Ovary (tissue), 10 donors: ENCODE results near the gene SPRR2E. TPM values are rescaled to one million over a fixed set of nuclear protein-coding genes. Genes with fewer than 3 reads are reported as not detected.

Source experiments
- DNase-seq, 5 donors: peaks; one replicate each; pipeline ENCODE4 v3.0.0-alpha.2; 2019 to 2020
- H3K27ac ChIP-seq, 2 donors: fragments of 200-600 bp; one replicate each; pipeline versions ENCODE4 v1.5.1 to v1.8.0; 2019 to 2022
- H3K27me3 ChIP-seq: fragments of 200-600 bp; one replicate; pipeline ENCODE4 v1.8.0; 2022
- H3K36me3 ChIP-seq: fragments of 200-600 bp; sonication (generic); one replicate; pipeline ENCODE4 v1.5.1; 2019
- H3K4me1 ChIP-seq: one replicate; pipeline ENCODE4 v1.8.1; 2013; ENCODE audit warnings: mild to moderate bottlenecking, moderate library complexity; ENCODE audit not compliant: insufficient read depth
- H3K4me3 ChIP-seq: fragments of 200-600 bp; sonication (generic); one replicate; pipeline ENCODE4 v1.5.1; 2017
- H3K9me3 ChIP-seq, 2 donors: fragments of 200-600 bp in 1 of 2; sonication (generic) in 1 of 2; one replicate each; pipeline versions ENCODE4 v1.5.1 to v1.8.1; 2013 to 2019; ENCODE audit warnings: mild to moderate bottlenecking in 1 of 2, moderate library complexity in 1 of 2
- CTCF ChIP-seq, 3 donors: fragments of 450-650 bp in 2 of 3; fragments of 200-600 bp in 1 of 3; IDR thresholded peaks; one replicate each; pipeline versions ENCODE4 v1.5.1 to v1.8.0; 2016 to 2022; ENCODE audit warnings: antibody characterized with exemption in 3 of 3, mild to moderate bottlenecking in 1 of 3
- EP300 ChIP-seq: sonication (generic); formaldehyde crosslinking; IDR thresholded peaks from one replicate; pipeline ENCODE4 v1.6.1; 2017; ENCODE audit warnings: antibody characterized with exemption
- POLR2A ChIP-seq: fragments of 450-650 bp; IDR thresholded peaks from one replicate; pipeline ENCODE4 v1.6.1; 2017; ENCODE audit warnings: antibody characterized with exemption, mild to moderate bottlenecking, moderate library complexity
- WGBS, 3 donors: extraction: QIAGEN DNeasy Blood & Tissue Kit in 1 of 3; methylation state at CpG; one replicate each; pipeline versions ENCODE4 v1.1.5 to v1.1.7; 2013 to 2017; 5-methylcytosine and 5-hydroxymethylcytosine counted together
- intact Hi-C, 4 donors: fragments of 100-400 bp; cut with DNase I; formaldehyde crosslinking; loops; one replicate each; pipeline versions ENCODE4 v1.11.0 to v1.15.1; 2022 to 2023
- long read RNA-seq, 3 donors: library from polyadenylated mRNA in 2 of 3; unstranded in 2 of 3; transcript quantifications; one replicate each; pipeline ENCODE4 v2.0.0 and lab custom pipeline, GENCODE V29; 2021 to 2026
- polyA plus RNA-seq, 2 donors: library from polyadenylated mRNA; stranded (reverse); fragments of 200-250 nt in 1 of 2; fragments of 350-450 nt in 1 of 2; fragmentation: Illumina TruSeq in 1 of 2; extraction: RNeasy Lipid Tissue Mini Kit (QIAGEN cat#74804) in 1 of 2; gene quantifications; one replicate each; pipeline ENCODE4 v1.2.3, GENCODE V29; 2013 to 2014
- total RNA-seq, 7 donors: library from RNA; depleted of rRNA in 2 of 7; stranded (reverse); fragments of >200 nt in 2 of 7; fragmentation: NEBNext Ultra II Directional in 3 of 7; extraction: Animal tissue kit (Norgen Biotek cat#: 25700) in 3 of 7; gene quantifications; one replicate each; pipeline versions ENCODE4 v1.1.0 to v1.2.4, GENCODE V29; 2016 to 2023
- donor health status: DM: no; HTN: no; CAD: no; lungs with moderate emphysema.
- donor health status: DM: no; HTN: no; CAD: no.
- donor health status: Bipolar disorder and iron deficiency.
- donor health status: DM: yes; HTN: yes; CAD: no.
- donor health status: DM: no; HTN: no; CAD: no.
- donor health status: DM: yes; HTN: yes; CAD: no.

SPRR2E gene
- total RNA-seq, result 1 to 10 TPM in 3 of 7 donors, under 1 TPM in 1, not detected in 3; 0.63 to 1.5 (median 1.2) TPM
- 1 to 10 TPM; 1.3 to 1.5 TPM for polyA plus RNA-seq
- long read RNA-seq, donor 1, result 0 reads
- long read RNA-seq, donor 2, result 0 reads
- long read RNA-seq, donor 3, partial matches to known transcripts, result 0 of 69 reads
- long read RNA-seq, donor 3, other reads (novel, unspliced or antisense), result 69 of 69 reads

DNA sequence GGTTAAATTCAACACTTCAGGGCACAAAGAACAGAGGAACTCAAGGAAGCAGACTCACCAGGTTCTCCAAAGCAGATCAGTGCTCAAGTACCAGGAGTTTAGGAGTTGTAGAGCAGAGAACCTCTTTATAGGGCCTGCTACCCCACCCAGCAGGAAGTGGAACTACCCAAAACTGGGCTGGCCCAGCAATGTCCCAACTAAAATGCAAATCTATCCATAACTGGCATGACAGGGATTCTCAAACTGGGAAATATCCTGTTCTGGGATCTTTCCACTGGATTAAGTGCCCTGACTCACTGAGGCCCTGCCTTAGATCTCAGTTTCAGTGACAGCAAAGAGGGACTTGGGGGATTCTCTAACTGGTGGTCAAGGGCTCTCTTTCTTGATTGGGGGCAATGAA is at the start of gene SPRR2E:
Gene SPRR2E, minus strand, starts transcription at position 101 of the 400 bp plus-strand sequence. CDS start 775 bp downstream, outside the sequence.
- Histone ChIP-seq H3K27me3 (no peaks in the 10 kb centered on the region), H3K9me3 (no peaks in the 10 kb centered on the region), H3K27ac (no peak within 1 kb of the TSS), H3K36me3 (no peaks in the 10 kb centered on the region), H3K4me1 (no peaks in the 10 kb centered on the region), H3K4me3 (no peak within 1 kb of the TSS)
- TF ChIP-seq CTCF (IDR thresholded peaks at IDR 0.05), result no peak
- TF ChIP-seq POLR2A, result no peak
- TF ChIP-seq EP300, result no peak
- intact Hi-C loops, result loop anchor here in 1 of 4 donors (1.0 kb wide), 1 partner anchor 23 kb away; the partner anchor contains the start of gene SPRR2B
- DNase-seq, result no peak

DNA sequence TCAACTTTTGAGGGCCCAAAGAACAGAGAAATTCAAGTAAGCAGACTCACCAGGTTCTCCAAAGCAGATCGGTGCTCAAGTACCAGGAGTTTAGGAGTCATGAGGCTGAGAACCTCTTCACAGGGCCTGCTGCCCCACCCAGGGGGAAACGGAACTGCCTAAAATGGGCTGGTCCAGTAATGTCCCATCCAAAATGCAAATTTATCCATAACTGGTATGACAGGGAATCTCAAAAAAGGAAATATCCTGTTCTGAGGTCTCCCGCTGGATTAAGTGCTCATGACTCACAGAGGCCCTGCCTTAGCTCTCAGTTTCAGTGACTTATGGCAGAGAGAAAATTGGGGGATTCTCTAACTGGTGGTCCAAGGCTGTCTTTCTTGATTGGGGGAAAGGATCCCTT is 47.1 kb upstream of the SPRR2E start:
- Histone ChIP-seq H3K27me3 (no peaks in the 10 kb centered on the region), H3K9me3 (no peaks in the 10 kb centered on the region), H3K4me3 (no peak overlapping the region), H3K36me3 (no peaks in the 10 kb centered on the region), H3K4me1 (peaks cover 2% of the 10 kb centered on the region), H3K27ac (no peak overlapping the region)
- DNase-seq, result no peak
- intact Hi-C loops, result no loop called here
- 95 to 98% (median 98%) methylated on average over 3 of the region's 3 CpGs for WGBS, 3 donors
- TF ChIP-seq POLR2A (no peak), EP300 (no peak), CTCF (IDR thresholded peaks at IDR 0.05) (no peak)

DNA sequence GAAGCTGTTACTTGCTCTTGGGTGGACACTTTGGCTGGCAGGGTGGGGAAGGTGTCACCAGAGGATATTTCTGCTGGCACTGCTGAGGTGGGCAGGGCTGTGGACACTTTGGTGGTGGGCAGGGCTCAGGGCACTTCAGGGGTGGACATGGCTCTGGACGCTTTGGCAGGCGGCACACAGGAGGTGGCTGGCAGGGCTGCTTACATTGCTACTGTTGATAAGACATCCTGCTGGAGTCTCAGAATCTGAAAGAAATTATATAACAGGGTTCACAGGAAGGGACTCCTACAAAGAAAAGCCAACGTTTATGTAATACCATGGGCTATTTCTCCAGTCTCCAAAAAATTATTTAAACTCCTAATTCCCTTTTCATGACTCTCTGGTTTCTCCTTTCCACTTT is 46.2 kb upstream of the SPRR2E start:
- Histone ChIP-seq H3K4me3 (no peak overlapping the region), H3K4me1 (peaks cover 2% of the 10 kb centered on the region), H3K27me3 (no peaks in the 10 kb centered on the region), H3K9me3 (no peaks in the 10 kb centered on the region), H3K36me3 (no peaks in the 10 kb centered on the region), H3K27ac (no peak overlapping the region)
- 37 to 52% (median 49%) methylated on average over 3 of the region's 3 CpGs for WGBS, 3 donors
- intact Hi-C loops, result no loop called here
- DNase-seq, result no peak
- TF ChIP-seq POLR2A, result no peak
- TF ChIP-seq EP300, result no peak
- TF ChIP-seq CTCF (IDR thresholded peaks at IDR 0.05), result no peak

DNA sequence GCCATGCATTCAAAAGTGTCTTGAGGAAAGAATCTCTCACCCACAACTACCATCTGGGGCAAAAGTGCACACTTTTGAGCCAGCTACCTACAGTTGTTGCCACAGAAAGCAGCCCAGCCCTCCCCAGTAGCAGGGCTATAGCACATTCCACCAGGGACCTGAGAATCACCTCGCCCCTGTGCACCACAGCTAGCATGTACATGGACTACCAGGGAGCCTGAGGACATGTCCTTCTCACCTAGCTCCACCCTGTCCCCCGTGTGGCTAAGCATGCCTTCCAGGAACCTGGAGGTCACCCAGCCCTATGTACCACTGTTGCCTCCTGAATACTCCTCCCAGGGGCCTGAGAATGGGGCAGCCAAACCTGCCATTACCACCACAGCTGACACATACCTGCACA is 39.4 kb upstream of the SPRR2E start:
- peaks cover 5% of the 10 kb centered on the region for H3K4me1 ChIP-seq
- H3K4me3 ChIP-seq, result no peak overlapping the region
- 83 to 93% (median 91%) methylated on average over 2 of the region's 2 CpGs for WGBS, 3 donors
- H3K9me3 ChIP-seq, result no peaks in the 10 kb centered on the region
- no peak for DNase-seq
- no peak overlapping the region for H3K27ac ChIP-seq
- no peaks in the 10 kb centered on the region for H3K27me3 ChIP-seq
- H3K36me3 ChIP-seq, result no peaks in the 10 kb centered on the region
- TF ChIP-seq POLR2A, result no peak
- TF ChIP-seq EP300, result no peak
- TF ChIP-seq CTCF (IDR thresholded peaks at IDR 0.05), result no peak
- intact Hi-C loops, result no loop called here
